Measurements from ENCODE around the gene PREX1.

DNA sequence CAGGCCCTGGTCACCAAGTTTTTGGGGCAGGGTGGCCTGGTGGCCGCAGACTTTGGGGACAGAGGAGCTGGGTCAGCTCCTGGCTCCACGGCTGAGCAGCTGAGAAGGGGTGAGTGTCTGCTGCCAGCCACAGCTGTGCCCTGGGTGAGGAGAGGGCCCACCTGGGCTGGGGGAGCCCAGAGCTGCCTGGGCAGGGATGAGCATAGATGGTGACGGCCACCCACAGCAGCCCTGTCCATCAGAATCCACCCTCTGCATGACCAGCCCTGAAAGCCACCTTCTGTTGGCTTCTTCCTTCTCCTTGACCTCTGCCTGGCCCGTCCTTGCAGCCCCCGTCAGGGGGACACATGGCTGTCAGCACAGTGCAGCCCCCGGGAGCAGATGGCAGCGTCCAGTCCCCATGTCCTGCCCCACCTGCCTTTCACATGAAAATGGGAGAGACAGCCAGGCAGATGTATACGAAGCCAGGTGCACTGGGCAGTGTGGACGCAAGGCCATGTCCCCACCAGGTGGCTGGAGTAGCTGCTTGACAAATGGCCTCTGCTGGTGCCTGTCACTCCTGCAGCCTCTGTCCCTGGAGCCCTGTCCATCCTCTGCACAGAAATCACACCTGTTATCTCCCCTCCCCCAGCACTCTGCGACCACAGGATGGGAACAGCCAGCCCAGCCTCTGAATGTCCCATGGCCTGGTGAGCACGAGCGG is 220.8 kb downstream of the PREX1 start:
- no peak for TF ChIP-seq YY1 (IDR thresholded peaks at IDR 0.05; ENCODE audit: insufficient read depth, insufficient read length)
- TF ChIP-seq ZNF274 (IDR thresholded peaks at IDR 0.05; ENCODE audit: low read depth, low read length): no peak

Data from NT2/D1 (cell line).